Panc1 (cell line): ENCODE data around the gene COQ8A. TPM values are rescaled to one million over a fixed set of nuclear protein-coding genes. Genes with fewer than 3 reads are reported as not detected.

Experiments used
- ATAC-seq: fragments of 200-7000 bp; cut with Tn5 transposase; 2 replicates; pipeline ENCODE4 v1.9.1; 2020; ENCODE audit warnings: mild to moderate bottlenecking, moderate library complexity
- BruUV-seq: library from RNA; stranded (reverse); fragments of 400-500 nt; replicated peaks from 2 replicates; lab custom pipeline; 2021; lab: Mats Ljungman, UMichigan
- CTCF ChIA-PET: fragments of 300-600 bp; sonication (Branson Sonifier 250); formaldehyde crosslinking; loops from one replicate; lab custom pipeline; 2022; ENCODE audit warnings: antibody characterized with exemption; lab: Charles Lee
- POLR2A ChIA-PET: fragments of 300-600 bp; sonication (Branson Sonifier 250); formaldehyde crosslinking; loops from one replicate; lab custom pipeline; 2022; ENCODE audit warnings: antibody characterized with exemption; lab: Charles Lee
- DNase-seq: peaks from one replicate; pipeline ENCODE4 v3.0.0-alpha.2; 2010; ENCODE audit warnings: low read depth, low spot score
- H3K27ac ChIP-seq: 2 replicates; pipeline ENCODE4 v1.5.1; 2011; ENCODE audit warnings: mild to moderate bottlenecking, low read length, inconsistent platforms
- H3K27me3 ChIP-seq: fragments of 200-500 bp; sonication (Bioruptor generic); 2 replicates; pipeline ENCODE4 v1.6.0; 2014; ENCODE audit warnings: low read length, inconsistent platforms; ENCODE audit not compliant: control insufficient read depth, insufficient read depth
- H3K36me3 ChIP-seq: fragments of 200-500 bp; sonication (Bioruptor generic); 2 replicates; pipeline ENCODE4 v1.5.1; 2014; ENCODE audit warnings: inconsistent platforms, mild to moderate bottlenecking, low read length, moderate library complexity; ENCODE audit not compliant: control insufficient read depth, insufficient read depth
- H3K4me1 ChIP-seq: 2 replicates; pipeline ENCODE4 v1.5.1; 2011; ENCODE audit warnings: inconsistent platforms, mild to moderate bottlenecking, low read length, moderate library complexity; ENCODE audit not compliant: control insufficient read depth, insufficient read depth
- H3K4me3 ChIP-seq, 2 experiments: 2 replicates each; pipeline ENCODE4 v1.5.1; 2011 to 2012; ENCODE audit warnings: low read depth in 2 of 2, low read length in 2 of 2, mild to moderate bottlenecking in 2 of 2, inconsistent platforms in 1 of 2, moderate library complexity in 1 of 2
- H3K9me3 ChIP-seq: fragments of 200-500 bp; sonication (Bioruptor generic); 2 replicates; pipeline ENCODE4 v1.5.1; 2014; ENCODE audit warnings: low read depth, mild to moderate bottlenecking, inconsistent platforms, low read length, moderate library complexity; ENCODE audit not compliant: control insufficient read depth, insufficient read depth
- CTCF ChIP-seq: fragments of 450-650 bp; IDR thresholded peaks from 2 replicates; pipeline ENCODE4 v1.5.1; 2017; ENCODE audit warnings: mild to moderate bottlenecking
- POLR2AphosphoS5 ChIP-seq: IDR thresholded peaks from 2 replicates; pipeline ENCODE4 v1.6.1; 2012; ENCODE audit warnings: mild to moderate bottlenecking, low read depth, low read length, moderate library complexity
- REST ChIP-seq, 2 experiments: IDR thresholded peaks; 2 replicates each; pipeline ENCODE4 v1.6.1; 2011 to 2012; ENCODE audit warnings: low read depth in 2 of 2, control low read depth in 1 of 2, low read length in 1 of 2, mild to moderate bottlenecking in 1 of 2, moderate library complexity in 1 of 2; ENCODE audit not compliant: insufficient read depth in 1 of 2
- SIN3A ChIP-seq: IDR thresholded peaks from 2 replicates; pipeline ENCODE4 v1.6.1; 2012; ENCODE audit warnings: low read depth, mild to moderate bottlenecking, low read length, moderate library complexity, borderline replicate concordance; ENCODE audit not compliant: insufficient read depth
- TCF7L2 ChIP-seq: IDR thresholded peaks from 2 replicates; pipeline ENCODE4 v1.6.1; 2011; ENCODE audit warnings: mild to moderate bottlenecking, low read depth, low read length, inconsistent platforms
- in situ Hi-C: cut with HindIII; loops from 2 replicates; pipeline ENCODE4 v1.10.0; 2016; ENCODE audit warnings: low sequenced_read_pairs, low pct_unique_long_range_greater_than_20kb
- intact Hi-C: fragments of 100-400 bp; cut with micrococcal nuclease; formaldehyde crosslinking; loops from one replicate; pipeline ENCODE4 v1.10.0; 2022; ENCODE audit not compliant: unreplicated experiment
- total RNA-seq: library from RNA; stranded (reverse); gene quantifications from one replicate; pipeline ENCODE4 v1.2.1, GENCODE V29; 2021; ENCODE audit not compliant: unreplicated experiment

Gene COQ8A
- total RNA-seq, 1 experiment from 2014 or later, result 15.1 TPM

- POLR2A ChIA-PET, result no interaction called here
Measured at GRCh38 chr1:226989085-226989920, 49.2 kb downstream of the COQ8A start.

More at GRCh38 chr1:226989085-226989920, 49.2 kb downstream of the COQ8A start:
- intact Hi-C loops, result no loop called here
- Histone ChIP-seq H3K4me1 (no peaks in the 10 kb centered on the region), H3K4me3 (no peak overlapping the region), H3K9me3 (no peaks in the 10 kb centered on the region), H3K27me3 (no peaks in the 10 kb centered on the region), H3K36me3 (no peaks in the 10 kb centered on the region), H3K27ac (no peak overlapping the region)
- CTCF ChIA-PET, result no interaction called here
- in situ Hi-C loops, result no loop called here
- no TSS peak for BruUV-seq
- no peak for TF ChIP-seq REST (IDR thresholded peaks at IDR 0.05; ENCODE audit: insufficient read depth in 1 of 2, low read depth in 2 of 2, low read length in 1 of 2)
- no peak for TF ChIP-seq CTCF
- no peak for TF ChIP-seq POLR2AphosphoS5
- TF ChIP-seq TCF7L2, result no peak
- no peak for TF ChIP-seq SIN3A
- ATAC-seq (no peak), DNase-seq (no peak)
